Activated naive CD4-positive, alpha-beta T cell treated with anti-CD3 and anti-CD28 coated beads, Interleukin-2, amount 10 ng/mL, durations not matched to agents 5 hours and 36 hours (primary cell): ENCODE measurements around the gene OR2S2. TPM values are rescaled to one million over a fixed set of nuclear protein-coding genes. Genes with fewer than 3 reads are reported as not detected.

Experiments
- total RNA-seq, 2 experiments: library from RNA; stranded (reverse); gene quantifications; one replicate each; pipeline ENCODE4 v1.2.3, GENCODE V29; 2021

Gene OR2S2
- total RNA-seq = not detected

GRCh38 chr9:35958104-35958837 is at the start of gene OR2S2:
TSS of gene OR2S2 (minus strand) at chr9:35958154. CDS start at chr9:35958098, 56 bp downstream.

GRCh38 chr9:35909274-35909673 is 48.7 kb downstream of the OR2S2 start, which contains the start of gene SPAAR:
TSS of gene SPAAR (plus strand) at chr9:35909490. CDS start at chr9:35910464, 974 bp downstream.

Other genes with a start within 250 kb of the OR2S2 start
- gene TLN1, start 226.0 kb downstream of the OR2S2 start, total RNA-seq = 100 to 1,000 TPM; 332 to 348 TPM
- 10 to 100 TPM; 17.9 to 18.1 TPM for gene CREB3, start 225.5 kb downstream of the OR2S2 start, total RNA-seq
- gene GBA2, start 208.9 kb downstream of the OR2S2 start, total RNA-seq = 10 to 100 TPM; 53.8 to 55.3 TPM
- 10 to 100 TPM; 28.1 to 28.8 TPM for gene RGP1, start 208.9 kb downstream of the OR2S2 start, total RNA-seq
- gene MSMP, start 203.9 kb downstream of the OR2S2 start, total RNA-seq = not detected
- 10 to 100 TPM in 1 of 2 experiments, 1 to 10 TPM in 1; 8.6 to 10.5 TPM for gene NPR2, start 166.6 kb downstream of the OR2S2 start, total RNA-seq
- 1 to 10 TPM; 1.3 to 1.8 TPM for gene SPAG8, start 145.9 kb downstream of the OR2S2 start, total RNA-seq
- 10 to 100 TPM; 59.6 to 61.1 TPM for gene HINT2, start 143.1 kb downstream of the OR2S2 start, total RNA-seq
- not detected for gene FAM221B, start 129.4 kb downstream of the OR2S2 start, total RNA-seq
- 1 to 10 TPM; 2.7 to 3.0 TPM for gene TMEM8B, start 128.9 kb downstream of the OR2S2 start, total RNA-seq
- gene OR13J1, start 87.8 kb downstream of the OR2S2 start, total RNA-seq = not detected
- gene HRCT1, start 52.0 kb downstream of the OR2S2 start, total RNA-seq = not detected
- gene SPAAR, start 48.7 kb downstream of the OR2S2 start, total RNA-seq = not detected
- gene RECK, start 78.8 kb upstream of the OR2S2 start, total RNA-seq = 1 to 10 TPM; 6.5 to 6.6 TPM
- gene GLIPR2, start 178.6 kb upstream of the OR2S2 start, total RNA-seq = 10 to 100 TPM; 31.9 TPM
- under 1 TPM in 1 of 2 experiments, not detected in 1; 0.23 TPM for gene CCIN, start 211.2 kb upstream of the OR2S2 start, total RNA-seq
- gene CLTA, start 232.8 kb upstream of the OR2S2 start, total RNA-seq = 100 to 1,000 TPM; 139 to 141 TPM